Tibial artery (tissue), 4 donors: ENCODE measurements around the gene MAN1C1.
"Not testable (repeated sequence)": the region's sequence is repeated elsewhere in the genome, so short reads cannot be mapped to it uniquely, and the experiment has no call there.

Experiments
- DNase-seq, 2 donors: peaks; one replicate each; pipeline ENCODE4 v3.0.0-alpha.2; 2019
- H3K27ac ChIP-seq, 2 donors: fragments of 200-600 bp; sonication (generic) in 1 of 2; 1 replicate in 1 of 2; 2 replicates in 1 of 2; pipeline ENCODE4 v1.5.1; 2018 to 2019; ENCODE audit warnings: mild to moderate bottlenecking in 1 of 2
- H3K27me3 ChIP-seq, 2 donors: fragments of 200-600 bp; sonication (generic) in 1 of 2; one replicate each; pipeline versions ENCODE4 v1.5.1 to v1.6.0; 2016 to 2019
- H3K36me3 ChIP-seq, 3 donors: fragments of 200-600 bp; sonication (generic) in 2 of 3; one replicate each; pipeline ENCODE4 v1.5.1; 2016 to 2019; ENCODE audit warnings: mild to moderate bottlenecking in 2 of 3
- H3K4me1 ChIP-seq, 4 donors: fragments of 200-600 bp; sonication (generic) in 2 of 4; 1 replicate in 3 of 4; 2 replicates in 1 of 4; pipeline ENCODE4 v1.5.1; 2016 to 2019
- H3K4me3 ChIP-seq, 2 donors: fragments of 200-600 bp; sonication (generic) in 1 of 2; 1 replicate in 1 of 2; 2 replicates in 1 of 2; pipeline ENCODE4 v1.5.1; 2018 to 2019; ENCODE audit warnings: mild to moderate bottlenecking in 2 of 2
- H3K9me3 ChIP-seq, 3 donors: fragments of 200-600 bp; sonication (generic) in 1 of 3; one replicate each; pipeline ENCODE4 v1.5.1; 2016 to 2019
- CTCF ChIP-seq, 2 experiments: fragments of 200-600 bp in 1 of 2; fragments of 450-650 bp in 1 of 2; IDR thresholded peaks; one replicate each; pipeline ENCODE4 v1.5.1; 2017 to 2019; ENCODE audit warnings: antibody characterized with exemption in 2 of 2, mild to moderate bottlenecking in 1 of 2, moderate library complexity in 1 of 2
- intact Hi-C: fragments of 100-400 bp; cut with DNase I; formaldehyde crosslinking; loops from one replicate; pipeline ENCODE4 v1.15.0; 2023; ENCODE audit warnings: low total_unique reads

MAN1C1 gene

GRCh38 chr1:25662061-25662460 lies 45.5 kb downstream of the MAN1C1 start:
- TF ChIP-seq CTCF (IDR thresholded peaks at IDR 0.05), result no peak
- intact Hi-C loops, result no loop called here
- Histone ChIP-seq H3K36me3 (no peaks in the 10 kb centered on the region), H3K27me3 (no peaks in the 10 kb centered on the region), H3K4me3 (no peak overlapping the region), H3K9me3 (no peaks in the 10 kb centered on the region), H3K27ac (no peak overlapping the region), H3K4me1 (peaks cover 0 to 18% (median 8%) of the 10 kb centered on the region in 4 donors)
- no peak for DNase-seq

- peaks cover 0 to 22% (median 8%) of the 10 kb centered on the region in 4 donors for H3K4me1 ChIP-seq
- DNase-seq, H3K27ac ChIP-seq, intact Hi-C loops, H3K27me3 ChIP-seq, H3K9me3 ChIP-seq, H3K4me3 ChIP-seq, H3K36me3 ChIP-seq: not testable (repeated sequence)
These were observed 46.4 kb downstream of the MAN1C1 start for GRCh38 chr1:25662959-25663358.

GRCh38 chr1:25664357-25665199 lies 48.0 kb downstream of the MAN1C1 start:
- H3K9me3 ChIP-seq, result no peaks in the 10 kb centered on the region
- no peaks in the 10 kb centered on the region for H3K27me3 ChIP-seq
- no peak for TF ChIP-seq CTCF (IDR thresholded peaks at IDR 0.05)
- no peak overlapping the region for H3K4me3 ChIP-seq
- H3K27ac ChIP-seq, result no peak overlapping the region
- intact Hi-C loops, result no loop called here
- DNase-seq, result no peak
- H3K36me3 ChIP-seq, result no peaks in the 10 kb centered on the region
- H3K4me1 ChIP-seq, result peaks cover 0 to 9% (median 0%) of the 10 kb centered on the region in 4 donors

- H3K27ac ChIP-seq, result no peak overlapping the region
- no peaks in the 10 kb centered on the region for H3K36me3 ChIP-seq
- no peak for DNase-seq
- TF ChIP-seq CTCF (IDR thresholded peaks at IDR 0.05), result no peak
- no peak overlapping the region for H3K4me3 ChIP-seq
- H3K9me3 ChIP-seq, result no peaks in the 10 kb centered on the region
- intact Hi-C loops, result no loop called here
- no peaks in the 10 kb centered on the region for H3K27me3 ChIP-seq
- peaks cover 0 to 9% (median 0%) of the 10 kb centered on the region in 4 donors for H3K4me1 ChIP-seq
These were observed 49.9 kb downstream of the MAN1C1 start for GRCh38 chr1:25666460-25666859.

GRCh38 chr1:25668931-25669573 lies 52.5 kb downstream of the MAN1C1 start:
- DNase-seq, result no peak
- Histone ChIP-seq H3K27ac (no peak overlapping the region), H3K4me3 (no peak overlapping the region), H3K36me3 (no peaks in the 10 kb centered on the region), H3K9me3 (no peaks in the 10 kb centered on the region), H3K4me1 (peaks cover 0 to 9% (median 0%) of the 10 kb centered on the region in 4 donors), H3K27me3 (no peaks in the 10 kb centered on the region)
- TF ChIP-seq CTCF (IDR thresholded peaks at IDR 0.05), result no peak
- intact Hi-C loops, result no loop called here
